HG02840 (cell line): Measurements from ENCODE around the gene EFCAB12.
"Not testable (repeated sequence)": the region's sequence is repeated elsewhere in the genome, so short reads cannot be mapped to it uniquely, and the experiment has no call there.

Experiments used
- ATAC-seq: cut with Tn5 transposase; IDR thresholded peaks from one replicate; pipeline ENCODE4 v1.9.1; 2021; ENCODE audit warnings: mild to moderate bottlenecking, moderate library complexity, moderate number of reproducible peaks; ENCODE audit not compliant: unreplicated experiment, low FRiP score

EFCAB12 gene

GRCh38 chr3:129421988-129422745 lies 6.3 kb downstream of the EFCAB12 start:
- no peak for ATAC-seq

GRCh38 chr3:129421236-129421883 lies 7.1 kb downstream of the EFCAB12 start:
- ATAC-seq = no peak

DNA sequence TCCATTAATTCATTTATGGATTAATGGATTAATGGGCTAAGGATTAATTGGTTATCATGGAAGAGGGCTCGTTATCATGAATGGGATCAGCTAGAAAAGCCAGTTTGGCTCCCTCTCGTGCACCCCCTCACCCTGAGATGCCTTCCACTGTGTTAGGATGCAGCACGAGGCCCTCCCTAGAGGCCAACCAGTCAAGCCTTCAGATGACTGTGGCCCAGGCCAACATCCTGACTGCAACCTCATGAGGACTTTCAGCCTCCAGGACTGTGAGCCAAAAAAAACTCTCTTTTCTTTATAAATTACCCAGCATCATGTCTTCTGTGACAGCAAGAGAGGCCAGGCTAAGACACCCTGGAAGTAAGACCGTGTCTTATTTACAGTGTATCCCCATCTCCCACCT lies 9.0 kb downstream of the EFCAB12 start:
- no peak for ATAC-seq

GRCh38 chr3:129418041-129418973 lies 10.1 kb downstream of the EFCAB12 start:
- ATAC-seq = no peak

DNA sequence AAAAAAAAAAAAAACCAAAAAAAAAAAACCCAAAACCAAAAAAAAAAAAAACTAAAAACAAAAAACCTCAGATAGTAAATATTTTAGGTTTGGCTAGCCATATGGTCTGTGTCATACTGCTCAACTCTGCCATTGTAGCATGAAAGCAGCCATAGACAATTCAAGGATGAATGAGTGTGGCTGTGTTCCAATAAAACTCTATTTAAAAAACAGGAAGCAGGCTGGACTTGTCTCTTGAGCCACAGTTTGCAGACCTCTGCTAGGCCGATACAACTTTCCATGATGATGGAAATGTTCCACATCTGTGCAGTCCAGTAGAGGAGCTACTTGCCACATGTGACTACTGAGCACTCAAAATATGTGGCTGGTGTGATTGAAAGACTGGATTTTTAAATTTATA lies 11.1 kb downstream of the EFCAB12 start:
- ATAC-seq = no peak

- no peak for ATAC-seq
These were observed 12.0 kb downstream of the EFCAB12 start for GRCh38 chr3:129416415-129416814.

DNA sequence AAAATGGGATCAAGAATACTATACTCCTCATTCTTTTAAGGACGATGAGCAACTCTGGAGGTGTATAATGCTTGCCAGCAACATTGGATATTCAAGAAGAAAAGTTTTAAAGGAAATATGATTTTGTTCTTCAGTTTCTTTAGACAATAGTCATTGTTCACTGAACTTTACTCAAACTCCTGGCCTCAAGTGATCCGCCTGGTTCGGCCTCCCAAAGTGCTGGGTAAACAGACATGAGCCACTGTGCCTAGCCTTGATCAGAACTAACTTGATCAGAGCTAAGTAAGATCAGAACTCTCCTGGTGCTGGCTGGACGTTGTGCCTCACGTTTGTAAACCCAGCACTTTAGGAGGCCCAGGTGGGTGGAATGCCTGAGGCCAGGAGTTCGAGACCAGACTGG lies 12.6 kb downstream of the EFCAB12 start:
- ATAC-seq = no peak

GRCh38 chr3:129415378-129415777 lies 13.1 kb downstream of the EFCAB12 start:
- no peak for ATAC-seq

GRCh38 chr3:129413687-129414506 lies 14.5 kb downstream of the EFCAB12 start:
- ATAC-seq = no peak

GRCh38 chr3:129413238-129413637 lies 15.2 kb downstream of the EFCAB12 start:
- ATAC-seq = not testable (repeated sequence)

DNA sequence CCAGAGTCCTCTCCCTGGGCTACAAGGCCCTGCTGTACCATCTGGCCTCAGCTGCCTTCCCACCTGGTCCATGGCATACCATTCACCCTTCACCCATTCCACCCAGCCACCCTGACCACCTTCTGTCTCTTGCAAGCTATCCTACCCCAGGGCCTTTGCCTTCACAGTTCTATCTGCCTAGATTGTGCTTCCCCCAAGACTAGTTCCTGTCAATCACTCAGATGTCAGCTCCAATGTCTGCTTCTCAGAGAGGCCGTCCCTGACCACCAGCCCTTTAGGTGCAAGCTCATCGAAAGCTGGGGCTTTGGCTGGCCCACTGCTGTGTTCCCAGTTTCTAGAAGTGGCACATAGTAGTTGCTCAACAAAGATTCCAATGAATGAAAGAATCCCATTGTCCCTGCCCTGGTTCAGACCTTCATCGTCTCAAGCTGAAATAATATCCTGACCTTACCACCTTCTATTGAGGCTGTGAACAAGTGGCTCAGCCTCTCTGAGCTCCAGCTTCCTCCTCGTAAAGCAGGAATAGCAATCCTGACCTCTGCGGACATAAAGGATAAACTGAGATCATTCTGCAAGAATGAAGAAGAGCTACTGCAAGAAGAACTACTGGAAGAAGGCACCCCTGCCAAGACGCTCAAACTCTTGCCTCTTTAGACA lies 15.8 kb downstream of the EFCAB12 start:
- no peak for ATAC-seq

DNA sequence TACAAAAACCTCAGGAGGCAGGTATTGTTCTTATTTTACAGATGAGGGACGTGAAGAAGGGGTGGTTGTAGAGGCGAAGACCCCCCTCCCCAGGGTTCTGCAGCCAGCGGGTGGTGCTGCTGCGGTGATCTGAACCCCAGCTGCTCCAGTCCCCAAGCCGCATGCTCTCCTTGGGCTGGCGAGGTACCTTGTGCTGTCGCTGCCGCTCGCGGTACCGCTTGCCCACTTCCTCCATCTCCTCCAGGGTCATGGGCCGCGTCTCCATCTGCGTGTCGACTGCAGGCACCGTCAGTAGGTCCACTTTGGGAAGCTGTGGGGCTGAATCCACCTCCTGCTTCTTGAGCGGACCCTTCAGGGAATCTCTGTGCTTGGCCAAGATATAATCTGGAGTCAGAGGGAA lies 17.5 kb downstream of the EFCAB12 start:
- ATAC-seq = no peak

DNA sequence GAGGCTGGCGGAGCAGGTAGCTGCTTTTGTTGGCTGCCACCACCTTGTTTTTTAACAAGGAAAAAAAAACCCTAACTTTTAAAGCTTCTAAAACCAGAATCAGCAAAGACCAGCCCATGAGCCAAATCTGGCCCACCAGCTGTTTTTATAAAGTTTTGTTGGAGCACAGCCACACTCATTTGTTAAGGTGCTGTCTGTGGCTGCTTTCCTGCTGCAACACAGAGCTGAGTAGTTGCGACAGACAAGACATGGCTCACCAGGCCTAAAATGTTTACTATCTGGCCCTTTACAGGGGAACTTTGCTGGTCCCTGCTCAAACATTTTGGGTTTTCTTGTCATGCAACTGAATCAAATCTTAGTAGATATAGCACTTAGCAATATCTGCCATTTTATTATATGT lies 18.9 kb downstream of the EFCAB12 start:
- no peak for ATAC-seq

DNA sequence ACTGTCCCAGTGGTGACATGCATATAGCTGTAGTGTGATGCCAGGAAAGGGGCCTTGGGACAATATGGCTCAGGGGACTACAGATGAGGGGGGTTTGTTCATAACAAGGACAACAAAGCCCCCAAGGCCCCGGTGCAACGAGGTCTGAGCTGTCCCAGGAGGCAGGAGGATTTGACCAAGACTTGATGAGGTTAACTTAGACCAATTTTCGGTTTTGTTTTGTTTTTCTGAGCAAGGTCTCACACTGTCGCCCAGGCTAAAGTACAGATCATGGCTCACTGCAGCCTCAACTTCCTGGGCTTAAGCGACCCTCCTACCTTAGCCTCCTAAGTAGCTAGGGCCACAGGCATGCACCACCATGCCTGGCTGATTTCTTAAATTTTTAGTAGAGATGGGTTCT lies 23.8 kb downstream of the EFCAB12 start:
- no peak for ATAC-seq

DNA sequence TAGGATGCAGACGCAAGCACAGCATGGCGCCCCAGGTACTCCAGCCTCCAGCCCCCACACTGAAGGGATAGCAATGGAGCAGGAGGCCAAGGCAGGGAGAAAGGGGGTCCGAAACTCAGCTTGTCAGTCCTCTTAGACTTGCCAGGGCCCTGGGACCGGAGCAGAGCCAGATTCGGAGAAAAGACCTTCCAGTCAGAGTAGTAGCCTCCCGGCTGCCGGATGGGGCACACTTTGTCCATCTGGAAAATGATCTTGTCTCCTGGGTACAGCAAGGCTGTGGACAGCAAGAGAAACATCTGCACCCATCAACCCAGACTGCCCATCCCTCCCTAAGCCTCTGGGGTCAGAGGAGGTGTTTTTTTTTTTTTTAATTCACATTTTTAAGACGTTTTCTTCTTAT lies 24.3 kb downstream of the EFCAB12 start:
- no peak for ATAC-seq

DNA sequence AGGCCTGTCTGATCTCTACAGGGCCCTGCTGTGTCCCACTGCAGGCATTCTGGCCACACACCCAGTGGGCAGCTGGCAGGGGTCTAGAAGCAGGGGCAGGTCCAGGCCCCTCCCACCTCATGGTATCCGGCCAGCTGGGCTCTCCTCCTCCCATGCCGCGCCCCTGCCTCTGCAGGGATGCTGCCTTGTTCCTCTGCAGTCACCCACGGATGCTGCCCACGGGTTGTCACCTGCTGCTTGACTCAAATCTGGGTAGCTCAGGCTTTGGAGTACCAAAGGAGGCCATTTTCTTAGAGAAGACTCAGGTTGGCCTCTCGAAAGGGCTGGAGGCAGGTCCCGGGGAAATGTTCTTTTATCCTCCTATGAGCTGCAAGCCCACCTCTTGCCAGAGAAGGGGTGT lies 25.0 kb downstream of the EFCAB12 start:
- ATAC-seq = no peak

DNA sequence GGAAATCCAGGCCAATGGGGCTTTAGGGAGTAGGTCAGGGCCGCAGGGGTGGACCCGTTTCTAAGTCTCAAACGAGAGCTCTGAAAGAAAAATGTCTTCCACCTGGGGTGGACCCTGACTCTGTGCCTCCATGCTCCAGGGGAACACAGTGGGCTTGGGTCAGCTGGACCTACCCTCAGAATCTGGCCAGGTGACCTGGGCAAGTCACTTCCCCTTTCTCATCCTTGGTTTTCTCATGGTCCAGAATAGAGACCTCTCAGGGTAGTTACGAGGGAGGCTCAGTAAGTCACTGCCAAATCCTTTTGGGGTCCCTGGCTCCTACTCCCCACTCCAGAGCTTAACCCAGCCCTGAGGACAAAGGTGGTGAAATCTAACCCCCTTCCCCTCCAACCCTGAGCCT lies 25.8 kb downstream of the EFCAB12 start:
- no peak for ATAC-seq

DNA sequence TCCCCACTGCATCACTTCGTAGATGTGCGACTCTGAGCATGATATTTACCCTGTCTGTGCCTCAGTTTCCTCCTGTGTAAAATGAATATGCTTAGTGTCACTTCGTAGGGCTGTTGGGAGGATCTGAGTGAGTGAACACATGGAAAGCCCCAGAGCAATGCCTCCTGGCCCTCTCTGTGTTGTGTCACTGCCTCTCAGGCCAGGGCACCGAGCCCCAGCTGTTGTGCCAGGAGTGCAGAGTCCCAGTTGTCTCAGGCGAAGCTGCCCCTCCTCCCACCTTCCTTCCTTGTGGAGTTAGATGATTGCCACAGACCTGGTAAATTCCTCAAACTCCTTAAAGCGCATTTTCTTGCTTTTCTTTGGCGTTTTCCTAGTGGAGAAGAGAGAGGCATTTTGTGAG lies 26.2 kb downstream of the EFCAB12 start:
- ATAC-seq = no peak

DNA sequence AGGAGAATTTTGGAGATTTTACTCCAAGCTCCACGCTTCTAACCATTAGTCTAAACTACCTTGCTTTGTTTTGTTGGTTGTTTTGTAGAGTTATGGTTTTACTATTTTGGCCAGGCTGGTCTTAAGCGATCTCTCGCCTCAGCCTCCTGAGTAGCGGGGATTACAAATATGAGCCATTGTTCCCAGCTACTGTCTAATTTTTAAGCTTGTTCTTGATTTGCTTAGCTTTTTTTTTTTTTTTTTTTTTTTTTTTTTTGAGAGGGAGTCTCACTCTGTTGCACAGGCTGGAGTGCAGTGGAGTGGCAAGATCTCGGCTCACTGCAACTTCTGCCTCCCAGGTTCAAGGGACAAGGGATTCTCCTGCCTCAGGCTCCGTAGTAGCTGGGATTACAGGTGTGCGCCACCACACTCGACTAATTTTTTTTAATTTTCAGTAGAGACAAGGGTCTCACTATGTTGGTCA lies 28.5 kb downstream of the EFCAB12 start:
- peak; percentile 10 for ATAC-seq
